ENCODE results near the gene THEM4.

Gene THEM4

DNA sequence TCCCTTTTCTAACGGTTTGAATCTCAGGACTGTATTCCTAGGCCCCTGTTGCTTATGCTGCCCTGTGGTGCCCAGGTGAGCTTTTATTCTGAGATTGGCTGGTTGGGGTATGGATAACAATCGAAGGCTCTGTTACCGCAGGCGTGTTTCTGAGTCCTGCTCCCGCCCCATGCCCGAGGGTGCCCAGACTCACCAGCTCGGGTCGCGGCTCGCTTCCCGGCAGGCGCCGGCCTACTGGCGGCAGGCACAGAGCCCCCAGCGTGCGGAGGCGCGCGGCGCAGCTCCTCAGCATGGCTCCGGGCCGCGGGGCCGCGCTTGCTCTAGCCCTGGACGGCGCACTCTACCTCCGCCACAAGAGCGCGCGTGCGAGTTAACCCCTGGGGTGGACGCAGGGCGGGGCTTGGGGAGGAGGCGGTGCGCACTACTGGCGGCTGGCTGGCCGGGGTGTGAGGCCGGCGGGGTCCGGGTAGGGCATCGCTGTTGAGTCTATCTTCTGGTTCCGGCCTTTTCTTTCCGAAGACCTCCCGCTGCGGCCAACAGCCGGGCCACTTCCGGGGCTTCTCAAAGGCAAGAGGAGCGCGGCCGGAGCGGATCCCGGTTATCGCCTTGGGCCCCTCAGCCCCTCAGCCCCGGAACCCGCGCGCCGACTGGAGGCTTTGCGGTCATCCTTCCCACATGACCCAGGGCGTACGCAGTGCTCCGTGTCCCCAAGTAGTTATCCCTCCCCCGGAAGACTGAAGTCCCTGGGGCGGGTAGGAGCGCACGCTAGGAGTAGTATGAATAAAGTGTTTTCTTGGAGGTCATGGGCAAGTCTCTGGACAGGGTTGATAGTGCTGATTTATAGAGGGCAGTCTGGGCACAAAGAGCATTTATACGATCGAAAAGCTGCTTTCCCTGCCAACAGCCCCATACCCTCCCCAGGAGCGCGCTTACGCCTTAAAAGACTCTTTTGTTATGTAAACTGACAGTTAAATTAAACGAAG lies at the start of gene THEM4:
THEM4 (minus strand) TSS at position 345 of the 983 bp plus-strand sequence; CDS start at position 292, 53 bp downstream.
- peak; percentile 75 for DNase-seq (ENCODE audit: low read depth)

DNA sequence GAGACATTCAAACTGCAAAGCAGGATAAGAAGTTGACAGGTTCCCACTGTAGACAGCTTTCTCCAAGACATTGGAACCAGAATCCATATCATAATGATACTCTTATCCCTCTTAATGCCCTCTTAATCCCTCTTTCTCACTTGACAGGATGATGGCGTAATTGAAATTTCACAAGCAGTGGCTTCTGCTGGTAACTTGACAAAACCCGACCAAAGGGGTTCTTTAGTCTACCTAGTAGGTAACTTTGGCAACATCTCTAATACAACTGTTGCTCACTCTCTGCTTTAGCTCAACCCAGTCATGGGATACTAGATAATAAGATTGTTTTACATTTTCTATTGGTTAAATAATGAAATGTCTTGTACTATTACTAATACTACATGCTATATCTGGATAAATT lies 49.6 kb upstream of the THEM4 start:
- no peak for DNase-seq (ENCODE audit: low read depth)

DNA sequence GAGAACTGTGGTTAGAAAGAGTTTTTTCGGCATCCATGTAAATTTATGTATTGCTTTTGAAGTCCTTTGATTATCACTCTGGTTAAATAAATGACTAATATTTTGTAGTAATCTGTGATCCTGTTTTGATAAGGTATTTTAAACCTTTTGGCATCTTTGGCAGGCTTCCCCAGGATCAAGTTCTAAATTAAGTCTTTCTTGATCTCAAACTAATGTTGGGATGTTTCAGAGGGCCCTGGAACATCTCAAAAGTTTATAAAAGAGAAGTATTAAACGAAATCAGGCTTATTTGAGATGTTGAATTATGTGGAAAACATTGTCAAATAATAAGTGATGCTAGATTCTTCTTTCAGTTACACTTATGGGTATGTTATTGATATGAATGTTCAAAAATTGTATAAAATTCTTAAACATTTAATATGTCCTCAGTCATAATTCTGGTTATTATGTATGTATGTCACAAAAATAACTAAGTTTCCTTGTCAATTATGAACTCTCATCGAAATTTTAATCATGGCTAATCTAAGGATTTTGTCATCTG lies 47.7 kb upstream of the THEM4 start:
- DNase-seq (ENCODE audit: low read depth) = no peak

DNA sequence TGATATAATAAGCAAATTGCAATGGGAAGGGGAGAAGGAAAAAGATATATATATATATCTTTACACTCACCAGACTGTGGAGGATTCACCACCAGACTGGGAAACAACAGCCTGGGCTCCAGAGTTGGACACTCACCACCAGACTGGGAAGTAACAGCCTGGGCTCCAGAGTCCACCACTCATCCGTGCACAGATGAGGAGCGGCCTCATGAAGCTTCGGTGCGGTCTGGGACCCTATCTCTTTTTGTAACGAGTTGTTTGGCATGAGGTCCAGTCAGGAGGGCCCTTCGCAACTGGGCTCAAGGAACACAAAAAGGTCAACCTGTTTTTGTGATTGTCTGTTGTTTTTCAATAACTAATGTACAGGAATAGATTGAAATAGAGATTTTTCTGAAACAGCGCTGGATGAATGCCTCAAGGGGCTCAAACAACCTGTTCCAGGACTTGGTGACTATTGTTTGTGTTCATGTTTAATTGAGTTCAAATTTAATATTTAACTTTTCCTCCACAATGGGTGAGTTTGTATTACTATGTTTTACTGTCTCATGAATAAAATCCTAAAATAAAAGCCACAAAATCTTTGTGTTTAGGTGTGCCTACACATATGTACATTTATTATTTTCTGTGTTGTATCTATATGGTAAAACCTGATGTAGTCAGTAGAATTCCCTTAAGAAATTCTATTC lies 44.2 kb upstream of the THEM4 start:
- DNase-seq (ENCODE audit: low read depth) = no peak

DNA sequence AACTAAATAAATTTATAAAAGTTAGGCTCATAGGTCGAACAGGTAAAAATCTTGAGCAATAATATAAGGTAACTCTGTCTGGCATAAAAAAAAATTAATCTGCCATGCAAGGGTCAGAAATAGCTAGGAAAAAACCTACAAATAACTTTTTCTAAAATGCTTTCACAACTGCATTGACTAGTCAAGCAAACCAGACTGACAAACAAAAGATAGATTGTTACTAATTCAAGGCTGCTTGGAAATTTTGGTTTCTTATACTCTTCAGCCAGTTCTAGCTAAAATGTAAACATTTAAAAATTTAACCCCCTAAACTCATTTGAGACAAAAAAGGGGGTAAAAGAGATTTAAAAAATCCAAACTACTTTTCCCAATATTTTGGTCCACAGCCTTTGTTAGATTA lies 43.5 kb upstream of the THEM4 start:
- DNase-seq (ENCODE audit: low read depth) = no peak

DNA sequence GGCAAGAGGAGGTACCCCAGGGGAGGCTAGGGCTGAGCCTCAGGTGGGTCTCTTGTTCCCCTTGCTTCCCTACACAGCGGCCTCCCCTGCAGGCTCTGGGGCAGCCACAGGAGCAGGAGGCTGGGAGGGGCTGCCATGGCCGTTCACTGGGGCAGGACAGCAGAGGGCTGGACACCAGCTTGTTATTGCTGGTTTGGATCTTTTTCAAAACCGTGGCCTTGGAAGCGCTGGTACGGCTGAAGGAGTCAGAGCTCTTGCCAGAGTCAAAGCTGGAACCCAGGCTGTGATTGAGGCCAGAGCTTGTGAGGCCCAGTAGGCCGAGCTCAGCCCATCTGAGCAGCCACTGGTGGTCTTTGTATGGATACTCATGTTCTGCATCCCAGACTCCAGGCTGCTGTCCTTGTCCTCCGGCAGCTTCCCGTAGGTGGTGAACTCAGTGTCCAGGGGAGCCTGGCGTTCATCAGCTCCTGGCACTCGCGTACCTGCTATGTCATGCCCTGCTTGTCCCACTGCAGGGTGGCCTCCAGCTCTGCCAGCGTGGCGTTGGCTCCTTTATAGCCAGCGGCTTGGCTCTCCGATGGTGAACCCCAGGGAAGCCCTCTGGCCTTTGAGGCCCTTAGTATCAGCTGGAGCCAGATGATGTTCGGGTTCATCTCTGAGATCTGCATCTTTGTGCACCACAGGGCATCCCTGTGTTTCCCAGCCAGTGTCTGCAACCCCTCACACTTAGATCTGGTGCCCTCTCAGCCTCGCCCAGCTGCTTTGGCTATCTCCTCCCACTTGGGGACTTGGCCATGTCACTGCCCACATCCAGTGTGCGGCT lies 40.3 kb upstream of the THEM4 start:
- DNase-seq (ENCODE audit: low read depth) = no peak

DNA sequence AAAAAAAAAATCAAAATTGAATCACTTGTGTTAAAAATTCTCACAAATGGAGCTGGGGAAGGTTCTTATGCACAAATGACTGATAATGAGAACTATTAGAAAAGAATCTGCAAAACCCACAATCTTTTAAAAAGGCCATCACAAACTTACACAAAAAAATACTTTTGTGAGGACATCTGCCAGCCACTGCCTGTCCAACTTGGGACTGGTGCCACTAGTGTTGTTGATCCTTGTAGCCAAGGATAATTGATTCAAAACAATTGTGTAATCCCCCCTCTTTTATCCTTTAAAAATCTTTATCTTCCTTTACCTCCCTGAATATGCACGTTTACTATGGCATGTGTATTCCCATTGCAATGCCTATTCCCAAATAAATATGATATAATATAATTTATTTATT lies 39.2 kb upstream of the THEM4 start:
- no peak for DNase-seq (ENCODE audit: low read depth)

DNA sequence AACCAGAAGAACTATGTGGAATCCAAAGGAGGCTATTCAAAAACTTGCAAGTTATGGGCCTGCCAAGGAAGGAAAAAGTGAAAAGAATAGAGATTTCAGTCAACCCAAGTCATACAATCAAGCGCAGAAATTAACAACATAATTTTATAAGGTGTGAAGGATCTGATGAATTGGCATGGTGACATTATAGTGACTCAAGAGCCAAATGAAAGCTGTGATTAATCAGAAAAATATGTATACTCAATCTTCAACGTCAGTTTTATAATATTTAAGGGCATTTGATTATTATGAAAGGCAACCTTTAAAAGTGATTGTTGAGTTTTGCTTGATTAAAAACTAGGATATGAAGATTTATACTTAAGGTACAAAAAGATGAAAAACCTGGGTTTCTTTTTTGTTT lies 37.8 kb upstream of the THEM4 start:
- DNase-seq (ENCODE audit: low read depth) = no peak

DNA sequence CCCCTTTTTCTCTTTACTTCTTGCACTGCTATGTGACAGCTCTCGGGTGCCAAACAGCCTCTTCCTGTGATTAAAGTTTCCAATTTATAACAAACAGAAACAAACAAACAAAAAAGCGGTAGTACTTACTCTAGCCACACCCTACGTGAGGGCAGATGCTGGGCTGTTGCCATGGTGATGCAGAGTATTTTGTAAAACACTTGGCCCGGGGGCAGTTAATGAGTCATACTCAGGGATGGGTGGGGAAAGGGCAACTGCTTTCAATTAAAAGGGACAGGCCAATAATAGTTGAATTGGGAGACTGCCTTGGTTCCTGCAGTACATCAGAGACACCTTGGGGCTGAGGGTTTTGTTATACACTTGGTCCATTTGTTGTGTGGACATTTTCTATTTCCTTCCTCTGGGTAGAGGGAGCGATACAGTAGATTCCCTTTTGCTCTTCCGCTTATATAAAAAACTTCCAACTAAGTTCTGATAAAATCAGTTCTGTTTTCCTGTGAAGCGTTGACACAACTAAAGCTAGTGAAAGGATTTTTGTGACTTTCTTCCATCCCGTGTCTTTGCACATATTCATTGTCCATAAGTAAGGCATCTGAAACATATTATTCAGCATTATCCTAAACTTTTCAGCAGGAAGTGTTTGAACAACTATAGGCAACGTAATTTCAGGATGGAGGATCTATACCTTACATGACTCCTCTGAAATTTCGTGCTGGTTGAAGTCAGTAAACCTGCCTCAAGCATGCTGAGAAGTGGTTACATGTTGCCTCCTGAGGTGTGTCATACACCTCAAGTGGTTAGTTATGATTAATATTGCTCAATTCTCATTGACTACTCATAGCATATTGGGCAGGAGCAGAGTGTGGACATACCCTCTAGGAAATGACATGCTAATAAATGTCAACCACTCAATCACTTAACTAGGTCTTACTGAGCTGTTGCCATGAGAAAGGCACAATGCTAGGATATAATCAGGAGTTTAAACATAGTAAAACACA lies 36.7 kb upstream of the THEM4 start:
- DNase-seq (ENCODE audit: low read depth) = peak; percentile 95

DNA sequence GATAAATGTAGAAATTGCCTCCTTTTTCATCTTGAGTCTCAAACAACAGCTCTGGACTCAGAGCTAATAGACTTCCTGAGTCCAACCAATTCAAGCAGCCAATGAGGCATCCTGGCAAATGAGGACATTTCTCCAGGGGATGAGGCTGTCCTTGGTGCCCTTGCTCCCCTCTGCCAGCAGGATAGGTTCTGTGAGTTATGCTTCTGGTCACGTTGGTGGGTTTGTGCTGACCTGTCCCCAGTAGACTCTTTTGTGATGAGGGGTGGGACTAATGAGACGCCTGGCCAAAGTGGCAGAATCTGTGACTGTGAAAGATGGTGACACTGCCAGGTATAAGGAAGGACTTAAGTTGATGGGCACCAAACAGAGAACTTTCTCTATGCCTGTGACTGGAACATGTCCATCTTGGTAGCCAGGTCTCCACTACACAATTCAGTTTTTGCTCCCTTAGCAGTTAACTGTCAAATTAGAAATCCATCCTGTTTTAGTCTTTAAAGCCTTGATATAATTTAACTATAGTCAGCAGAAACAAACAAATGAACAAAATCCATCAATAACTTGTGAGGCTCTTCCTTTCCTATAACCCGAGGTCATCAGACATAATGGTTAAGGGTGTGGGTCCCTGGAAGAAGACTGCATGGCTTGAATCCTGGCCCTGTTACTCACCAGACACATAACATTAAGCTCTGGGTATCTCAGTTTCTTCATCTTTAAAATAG lies 35.7 kb upstream of the THEM4 start:
- DNase-seq (ENCODE audit: low read depth) = no peak

DNA sequence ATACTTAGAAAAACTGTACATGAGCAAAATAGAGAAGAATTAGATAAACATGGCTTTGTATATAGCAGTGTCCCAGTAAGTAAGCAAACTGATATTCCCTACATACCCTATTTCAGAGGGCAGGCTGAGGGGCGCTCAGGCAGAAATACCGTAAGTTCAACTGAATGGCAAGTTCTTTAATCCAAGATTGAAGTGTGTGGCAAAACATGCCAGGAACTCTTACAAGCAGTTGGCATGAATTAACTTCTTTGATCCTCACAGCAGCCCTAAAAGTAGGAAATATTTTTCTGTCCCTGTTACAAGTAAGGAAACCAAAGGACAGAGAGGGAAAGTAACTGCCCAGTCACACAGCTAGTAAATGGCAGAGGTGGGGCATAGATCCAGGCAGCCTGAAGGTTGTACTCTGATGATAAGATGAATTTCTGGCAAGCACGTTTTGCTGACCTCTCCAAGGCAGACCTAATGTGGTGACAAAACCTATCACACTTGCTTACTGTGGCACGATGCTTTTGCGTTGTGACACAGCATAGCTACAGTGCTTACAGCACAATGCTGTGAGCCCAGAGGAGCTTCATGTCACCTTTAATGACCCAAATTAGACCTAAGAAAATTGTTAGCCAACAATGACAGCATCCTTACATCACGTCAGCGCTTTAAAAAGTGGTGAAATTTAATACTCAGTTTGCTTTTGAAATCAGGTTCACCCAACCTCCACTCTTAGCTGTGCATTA lies 35.0 kb upstream of the THEM4 start:
- DNase-seq (ENCODE audit: low read depth) = no peak

DNA sequence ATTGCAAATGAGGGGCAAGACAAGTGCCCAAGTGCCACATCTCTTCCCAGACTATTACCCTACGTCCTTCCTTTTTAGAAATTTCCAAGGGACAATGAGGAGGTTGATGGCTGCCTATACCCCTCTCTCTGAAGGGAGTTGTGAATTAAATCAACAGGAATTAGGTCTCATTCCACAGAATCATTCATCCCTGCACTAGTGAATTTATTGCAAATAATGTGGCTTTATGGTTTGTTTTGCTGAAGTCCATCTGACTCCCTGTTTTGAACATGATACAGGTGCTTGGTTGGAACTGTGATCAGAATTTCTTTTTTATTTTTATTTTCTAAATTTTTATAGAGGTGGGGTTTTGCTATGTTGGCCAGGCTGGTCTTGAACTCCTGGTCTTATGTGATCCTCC lies 34.3 kb upstream of the THEM4 start:
- no peak for DNase-seq (ENCODE audit: low read depth)

DNA sequence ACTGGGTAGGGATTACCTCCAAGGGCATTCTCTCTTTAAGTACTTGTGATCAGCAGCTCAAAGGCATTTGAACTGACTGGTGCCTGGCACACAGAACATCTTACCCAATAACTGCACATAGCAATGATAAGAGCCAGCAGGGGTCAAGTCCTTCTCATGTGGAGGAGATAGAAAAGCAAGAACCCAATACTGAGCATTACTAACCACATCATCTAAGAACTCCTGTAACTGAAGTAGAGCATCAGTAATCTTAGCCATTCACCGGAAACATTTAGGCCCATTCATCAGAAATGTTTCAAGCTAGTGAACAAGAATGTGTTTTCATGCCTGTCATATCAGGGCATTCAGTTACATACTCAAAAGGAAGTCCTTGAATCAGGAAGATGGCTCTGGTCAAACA lies 33.6 kb upstream of the THEM4 start:
- DNase-seq (ENCODE audit: low read depth) = no peak

DNA sequence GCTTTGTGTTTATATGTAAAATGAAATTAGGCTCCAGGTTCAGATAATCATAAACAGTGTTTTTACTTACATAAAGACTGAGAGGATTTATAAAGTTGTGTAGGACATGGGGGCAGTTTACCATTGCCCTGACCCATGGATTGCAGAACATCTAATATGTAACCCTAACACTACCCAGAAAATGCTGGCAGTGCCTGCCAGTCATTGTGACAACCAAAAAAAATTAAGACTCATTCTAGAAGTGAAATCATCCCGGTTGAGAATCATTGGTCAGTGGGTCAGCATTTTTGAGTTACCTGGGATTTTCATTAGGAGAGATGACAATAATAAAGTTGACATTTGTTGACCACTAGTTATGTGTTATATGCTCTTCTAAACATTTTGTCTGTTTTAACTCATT lies 31.2 kb upstream of the THEM4 start:
- DNase-seq (ENCODE audit: low read depth) = no peak

DNA sequence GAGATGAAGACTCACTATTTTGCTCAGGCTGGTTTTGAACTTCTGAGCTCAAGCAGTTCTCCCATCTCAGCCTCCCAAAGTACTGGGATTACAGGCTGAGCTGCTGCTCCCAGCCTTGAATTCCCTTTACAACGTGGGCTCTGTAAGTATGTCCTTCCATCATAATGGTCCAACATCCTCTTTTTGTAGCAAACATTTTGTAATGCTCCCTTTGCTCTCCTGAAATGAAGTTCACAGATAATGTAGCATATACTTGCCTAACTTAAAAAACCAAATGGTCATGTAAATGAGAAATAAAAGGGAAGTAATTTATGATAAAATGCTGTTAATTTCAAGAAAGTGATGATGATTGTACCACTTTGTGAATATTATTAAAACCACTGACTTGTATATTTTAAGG lies 30.5 kb upstream of the THEM4 start:
- DNase-seq (ENCODE audit: low read depth) = no peak

DNA sequence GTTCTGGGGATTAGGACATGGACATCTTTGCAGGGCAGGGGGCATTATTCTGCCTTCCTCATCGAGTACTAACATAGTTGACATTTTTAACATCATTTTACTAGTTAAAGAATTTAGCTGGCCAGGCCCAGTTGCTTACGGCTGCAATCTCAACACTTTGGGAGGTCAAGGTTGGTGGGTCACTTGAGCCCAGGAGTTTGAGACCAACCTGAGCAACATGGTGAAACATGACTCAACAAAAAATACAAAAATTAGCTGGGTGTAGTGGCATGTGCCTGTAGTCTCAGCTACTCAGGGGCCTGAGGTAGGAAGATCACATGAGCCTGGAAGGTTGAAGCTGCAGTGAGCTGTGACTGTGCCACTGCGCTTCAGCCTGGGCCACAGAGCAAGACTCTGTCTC lies 29.8 kb upstream of the THEM4 start:
- DNase-seq (ENCODE audit: low read depth) = no peak

DNA sequence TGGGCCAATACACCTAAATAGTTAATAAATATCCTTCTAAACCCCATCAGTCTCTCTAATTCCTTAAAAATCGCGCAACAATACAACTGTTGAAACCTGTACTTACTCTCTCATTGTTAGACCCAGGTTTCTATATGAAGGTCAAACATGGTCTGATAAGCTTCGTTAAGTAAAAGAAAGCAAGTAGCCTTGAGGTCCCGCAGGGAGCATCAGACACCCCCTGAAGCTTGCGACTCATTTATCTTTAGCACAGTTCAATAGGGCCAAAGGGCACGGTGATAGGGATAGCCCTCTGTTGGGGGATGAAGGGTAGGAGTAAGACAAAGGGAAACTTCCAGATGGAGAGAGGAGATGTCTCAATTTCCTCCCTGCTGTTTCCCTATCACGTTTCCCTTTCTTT lies 27.3 kb upstream of the THEM4 start:
- no peak for DNase-seq (ENCODE audit: low read depth)

DNA sequence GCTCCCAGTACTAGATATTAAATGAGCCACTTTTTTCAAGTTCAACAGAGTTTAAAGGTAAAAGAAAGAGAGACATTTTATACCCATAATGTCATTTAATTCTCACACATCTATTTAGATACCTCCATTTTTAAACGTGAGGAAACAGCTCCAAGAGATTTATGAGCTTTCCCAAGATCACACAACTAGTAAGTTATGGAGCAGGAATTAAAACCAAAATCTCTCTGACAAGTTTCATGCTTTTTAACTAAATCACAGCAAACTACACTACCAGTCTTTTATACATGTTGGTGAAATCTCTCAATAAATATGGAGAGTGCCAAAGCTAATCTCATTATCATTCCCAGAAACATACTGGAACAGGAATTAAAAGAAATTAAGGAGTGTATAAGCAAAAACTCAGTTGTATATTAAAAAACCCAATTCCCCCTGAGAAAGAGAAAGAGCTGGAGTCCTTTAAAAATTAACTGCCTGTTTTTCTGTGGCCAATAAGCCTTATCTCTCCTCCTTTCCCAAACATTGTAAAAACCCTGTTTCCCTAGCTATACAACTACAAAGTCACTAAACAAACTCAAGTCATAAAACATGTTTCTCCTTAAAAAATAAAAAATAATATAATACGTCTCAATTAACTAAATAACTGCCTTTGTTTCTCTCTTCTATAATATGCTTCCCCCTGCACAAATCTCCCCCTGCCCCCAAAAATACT lies 26.7 kb upstream of the THEM4 start:
- DNase-seq (ENCODE audit: low read depth) = no peak

DNA sequence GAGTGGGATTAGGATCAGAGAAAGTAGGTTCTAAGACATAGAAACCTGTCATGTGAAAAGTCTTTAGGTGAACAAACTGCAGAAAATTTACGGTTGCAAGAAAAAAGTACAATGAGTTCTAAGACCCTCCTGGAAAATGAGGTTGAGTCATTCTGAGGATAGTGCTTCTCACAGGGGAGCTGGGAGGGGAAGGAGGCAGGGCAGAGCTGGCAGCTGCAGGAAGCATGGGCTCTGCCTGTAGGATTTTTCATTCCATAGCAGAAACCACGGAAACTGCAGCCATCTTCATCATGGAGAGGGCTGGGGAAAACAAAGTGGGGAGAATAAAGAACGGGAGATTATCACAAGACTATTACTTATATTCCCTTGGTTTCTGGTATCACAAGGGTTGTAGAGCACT lies 25.8 kb upstream of the THEM4 start:
- DNase-seq (ENCODE audit: low read depth) = no peak
